Measurements from ENCODE around the gene TTBK1.

TTBK1 gene

GRCh38 chr6:43273707-43274106, 30.4 kb downstream of the TTBK1 start:
- DNase-seq (ENCODE audit: low read depth) = no peak

DNA sequence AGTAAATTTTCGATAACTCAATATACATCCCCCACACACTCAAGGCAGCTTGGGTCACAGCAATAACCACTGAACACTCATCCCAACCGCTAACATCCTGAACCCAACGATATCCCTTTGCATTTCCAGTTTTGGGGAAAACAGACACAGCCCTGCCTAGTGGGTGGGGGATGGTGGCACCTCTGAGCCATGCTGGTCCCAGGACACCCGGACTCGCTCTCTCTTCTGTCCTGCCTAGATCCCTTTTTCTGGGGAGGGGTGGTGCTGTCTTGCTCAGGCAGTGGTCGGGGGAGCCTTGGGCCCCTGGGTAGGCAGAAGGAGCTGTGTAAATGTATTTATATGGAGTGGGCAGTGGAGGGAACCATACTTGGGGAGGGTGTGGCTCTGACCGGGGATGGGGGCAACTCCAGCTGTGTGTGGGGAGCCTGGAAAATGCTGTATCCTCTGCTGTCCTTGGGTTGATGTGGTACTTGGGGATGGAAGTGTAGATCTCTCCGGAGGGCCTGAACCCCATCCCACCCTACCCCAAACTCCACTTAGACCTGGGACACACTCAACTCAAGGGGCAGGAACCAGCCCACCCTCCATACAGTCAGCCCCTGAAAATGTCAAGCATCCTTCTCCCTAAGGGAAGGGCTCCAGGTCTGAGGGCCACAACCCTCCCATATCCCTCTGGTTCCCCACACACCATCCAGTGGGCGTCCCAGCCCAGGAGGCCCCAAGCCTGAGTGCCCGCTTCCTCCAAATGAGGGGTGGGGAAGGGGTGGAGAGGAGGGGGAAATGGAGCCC, 31.0 kb downstream of the TTBK1 start:
- DNase-seq (ENCODE audit: low read depth) = no peak

- no peak for DNase-seq (ENCODE audit: low read depth)
Measured at GRCh38 chr6:43274916-43275597, 31.8 kb downstream of the TTBK1 start.

DNA sequence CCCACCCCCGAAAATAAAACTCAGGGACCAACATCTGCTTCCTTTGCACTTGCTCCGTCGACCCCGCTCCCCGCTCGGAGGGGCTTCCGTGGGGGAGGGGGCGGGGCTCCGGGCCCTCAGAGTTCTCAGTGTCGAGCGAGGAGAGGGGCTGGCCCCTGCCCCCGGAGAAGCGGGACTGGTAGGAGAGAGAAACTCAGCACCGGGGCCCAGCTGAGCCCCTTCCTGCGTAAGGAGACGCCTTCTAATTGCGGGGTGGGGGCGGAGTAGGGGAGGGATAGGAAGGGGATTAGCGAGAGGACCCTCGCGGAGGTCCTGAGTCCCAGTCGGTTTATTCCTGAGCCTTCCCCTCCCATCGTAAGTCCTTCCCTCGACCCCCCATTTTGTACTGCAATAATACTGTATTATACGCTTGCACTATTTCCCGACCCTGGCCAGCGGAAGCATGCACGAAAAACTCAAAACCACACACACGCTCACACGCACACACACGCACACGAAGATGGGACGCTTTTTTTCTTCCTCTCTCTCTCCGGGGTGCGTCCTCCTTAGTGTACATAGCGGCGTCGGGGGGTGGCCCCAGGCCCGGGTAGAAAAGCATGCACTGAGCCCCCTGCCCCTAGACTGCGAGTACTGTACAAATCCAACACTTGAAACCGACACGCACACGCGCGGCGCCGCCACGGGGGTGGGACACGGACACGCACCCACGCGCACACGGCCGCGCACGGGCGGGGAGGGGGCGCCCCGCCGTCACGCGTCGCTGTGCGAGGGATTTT, 32.7 kb downstream of the TTBK1 start:
- no peak for DNase-seq (ENCODE audit: low read depth)

DNA sequence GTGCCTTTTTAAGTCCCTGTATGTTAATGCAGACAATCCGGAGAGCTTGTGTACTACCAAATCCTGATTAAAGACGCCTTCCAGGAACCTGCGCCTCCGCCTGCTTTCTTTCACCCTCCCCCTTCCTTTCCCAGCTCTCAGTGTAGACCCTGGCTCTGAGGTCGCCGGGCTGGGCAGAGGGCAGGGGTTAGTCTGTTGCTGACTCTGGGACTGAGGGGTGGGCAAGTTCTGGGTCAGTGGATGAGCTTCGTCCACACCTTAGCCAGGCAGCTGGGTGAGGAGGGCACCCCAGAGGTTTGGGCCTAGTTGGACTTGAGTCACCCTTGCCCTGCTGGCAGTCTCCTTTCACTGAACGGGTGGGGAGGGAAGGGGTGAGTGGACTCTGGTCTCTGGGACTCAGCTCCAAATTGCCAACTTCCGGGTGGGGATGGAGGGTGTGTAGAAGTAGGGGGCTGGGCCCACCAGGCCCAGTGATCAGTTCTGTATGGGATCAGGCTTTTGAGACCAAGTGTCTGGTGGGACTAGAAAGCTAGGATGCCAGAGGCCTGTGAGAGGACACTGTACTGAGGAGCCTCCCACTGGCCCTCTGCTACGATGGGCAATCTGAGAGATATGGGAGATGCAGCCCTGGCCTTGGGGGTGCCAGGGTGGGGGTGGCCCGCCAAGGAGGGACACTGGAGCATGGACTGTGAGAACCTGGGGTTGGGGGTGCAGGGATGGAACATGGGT, 33.5 kb downstream of the TTBK1 start:
- DNase-seq (ENCODE audit: low read depth) = no peak

GRCh38 chr6:43277306-43277642, 34.0 kb downstream of the TTBK1 start:
- no peak for DNase-seq (ENCODE audit: low read depth)

DNA sequence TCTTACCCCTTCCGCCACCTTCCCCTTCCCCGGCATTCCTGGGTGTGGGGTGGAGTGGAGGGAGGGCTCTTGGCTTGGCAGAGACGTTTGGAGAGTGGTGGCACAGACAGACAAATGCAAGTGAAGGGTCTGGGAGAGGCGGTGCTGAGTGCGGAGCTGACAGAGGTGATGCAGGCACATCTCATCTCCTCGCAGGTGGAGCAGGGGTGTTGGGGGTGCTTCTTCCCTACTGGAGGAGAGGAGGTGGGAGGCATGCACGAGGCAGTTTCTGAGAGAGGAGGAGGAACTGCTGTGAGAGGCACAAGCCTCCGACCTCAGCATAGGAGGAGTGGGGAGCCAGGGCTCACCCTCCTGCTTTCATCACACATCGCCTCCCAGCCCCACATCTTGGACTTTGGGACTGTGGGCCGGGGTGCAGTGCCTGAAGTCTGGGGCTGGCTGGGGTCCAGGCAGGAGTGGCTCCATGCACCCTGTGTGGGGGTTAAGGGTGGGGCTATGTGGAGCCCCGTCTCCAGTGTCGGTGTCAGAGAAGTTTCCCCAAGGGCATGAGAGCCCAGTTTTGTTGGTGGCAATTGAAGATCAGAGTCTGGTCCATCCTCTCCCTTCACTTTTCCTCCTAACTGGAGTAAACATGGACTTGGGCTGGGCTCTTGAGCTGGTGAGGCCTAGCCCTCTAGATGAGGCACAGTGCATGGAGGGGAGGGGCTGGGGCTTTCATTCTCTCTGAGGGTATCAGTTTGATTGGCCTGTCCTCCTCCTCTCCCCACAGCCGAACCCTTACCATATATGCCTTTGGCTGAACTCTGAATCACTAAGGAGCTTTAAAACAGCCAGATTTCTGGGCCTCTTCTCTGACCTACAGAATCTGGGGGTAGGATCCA, 34.6 kb downstream of the TTBK1 start:
- DNase-seq (ENCODE audit: low read depth) = no peak

DNA sequence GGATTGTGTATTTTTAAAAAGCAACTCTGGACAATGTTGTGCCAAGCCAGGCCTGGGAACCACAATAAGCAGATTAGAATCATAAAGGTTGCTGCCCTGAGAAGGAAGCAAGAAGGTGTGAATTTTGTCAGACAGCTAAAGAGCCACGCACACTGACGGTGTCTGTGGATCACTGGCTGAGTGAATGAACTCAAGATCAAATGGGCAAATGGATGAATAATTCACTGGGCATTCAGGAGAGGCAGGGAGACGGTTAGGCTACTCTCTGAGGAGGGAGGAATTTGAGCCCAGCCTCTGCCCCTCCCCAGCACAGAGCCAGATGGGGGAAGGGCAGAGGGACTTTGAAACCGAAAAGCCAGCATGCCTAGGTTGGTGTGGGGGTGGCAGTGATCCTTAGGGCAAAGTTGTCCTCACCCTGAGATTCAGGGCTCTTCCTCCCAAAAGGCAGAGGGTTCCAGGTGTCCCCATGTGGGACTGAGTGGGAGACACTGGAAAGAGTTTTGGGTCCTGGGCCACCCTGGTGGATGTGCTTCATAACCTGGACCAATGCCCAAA, 35.3 kb downstream of the TTBK1 start:
- no peak for DNase-seq (ENCODE audit: low read depth)

DNA sequence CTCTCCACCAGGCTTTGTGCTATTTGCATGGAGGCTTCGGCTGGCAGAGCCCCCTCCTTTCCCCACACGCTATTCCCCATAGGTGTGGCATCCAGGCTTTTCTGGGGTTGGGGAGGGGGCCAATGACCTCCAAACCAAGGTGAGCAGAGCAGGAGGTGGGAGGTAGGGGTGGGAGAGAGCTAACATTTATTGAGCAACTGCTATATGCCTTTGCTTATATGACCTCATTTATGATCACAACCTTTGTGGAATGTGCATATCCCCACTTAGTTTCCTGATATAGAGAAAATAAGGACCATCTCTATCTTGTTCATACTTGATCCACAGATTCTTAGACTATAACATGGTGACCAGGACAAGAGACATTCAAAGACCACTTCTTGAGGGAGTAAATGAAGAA, 37.0 kb downstream of the TTBK1 start:
- no peak for DNase-seq (ENCODE audit: low read depth)

DNA sequence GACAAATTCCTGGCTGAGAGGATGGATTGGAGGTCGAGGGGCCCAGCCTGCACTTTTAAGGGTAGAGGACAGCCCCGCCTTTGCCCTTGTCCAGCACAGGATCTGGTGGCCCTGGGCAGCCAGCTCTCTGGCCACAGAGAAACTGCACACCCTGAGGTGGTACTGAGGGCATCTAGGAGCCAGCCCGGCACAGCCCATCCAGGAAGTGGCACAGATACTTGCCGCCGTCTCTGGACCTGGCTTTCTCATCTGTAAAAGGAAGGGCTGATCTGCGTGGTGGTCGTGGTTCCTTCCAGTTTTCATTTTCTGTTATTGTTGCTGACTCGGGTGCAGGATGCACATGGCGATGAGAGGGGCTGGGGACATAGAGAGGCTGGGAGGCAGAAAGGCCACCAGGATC, 38.8 kb downstream of the TTBK1 start:
- DNase-seq (ENCODE audit: low read depth) = no peak

DNA sequence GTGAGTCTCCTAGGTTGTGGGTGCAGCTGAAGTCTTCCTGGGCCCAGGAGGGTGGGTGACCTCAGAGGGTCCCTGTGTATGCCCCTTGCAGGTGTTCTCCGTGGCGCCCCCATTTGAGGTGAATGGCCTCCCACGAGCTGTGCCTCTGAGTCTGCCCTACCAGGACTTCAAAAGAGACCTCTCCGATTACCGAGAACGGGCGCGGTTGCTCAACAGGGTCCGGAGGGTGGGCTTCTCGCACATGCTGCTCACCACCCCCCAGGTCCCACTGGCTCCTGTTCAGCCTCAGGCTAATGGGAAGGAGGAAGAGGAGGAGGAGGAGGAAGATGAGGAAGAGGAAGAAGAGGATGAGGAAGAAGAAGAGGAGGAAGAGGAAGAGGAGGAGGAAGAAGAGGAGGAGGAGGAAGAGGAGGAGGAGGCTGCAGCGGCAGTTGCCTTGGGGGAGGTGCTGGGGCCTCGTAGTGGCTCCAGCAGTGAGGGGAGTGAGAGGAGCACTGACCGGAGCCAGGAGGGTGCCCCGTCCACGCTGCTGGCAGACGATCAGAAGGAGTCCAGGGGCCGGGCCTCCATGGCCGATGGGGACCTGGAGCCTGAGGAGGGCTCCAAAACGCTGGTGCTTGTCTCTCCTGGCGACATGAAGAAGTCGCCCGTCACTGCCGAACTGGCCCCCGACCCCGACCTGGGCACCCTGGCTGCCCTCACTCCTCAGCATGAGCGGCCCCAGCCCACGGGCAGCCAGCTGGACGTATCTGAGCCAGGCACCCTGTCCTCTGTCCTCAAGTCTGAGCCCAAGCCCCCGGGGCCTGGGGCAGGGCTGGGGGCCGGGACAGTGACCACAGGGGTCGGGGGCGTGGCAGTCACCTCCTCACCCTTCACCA, 39.6 kb downstream of the TTBK1 start:
- no peak for DNase-seq (ENCODE audit: low read depth)

- DNase-seq (ENCODE audit: low read depth) = no peak
Measured at GRCh38 chr6:43283514-43283901, 40.2 kb downstream of the TTBK1 start.

- no peak for DNase-seq (ENCODE audit: low read depth)
Measured at GRCh38 chr6:43283905-43284304, 40.6 kb downstream of the TTBK1 start.

- no peak for DNase-seq (ENCODE audit: low read depth)
Measured at GRCh38 chr6:43284991-43285781, 41.9 kb downstream of the TTBK1 start.

GRCh38 chr6:43285832-43286231, 42.6 kb downstream of the TTBK1 start:
- DNase-seq (ENCODE audit: low read depth) = no peak

- no peak for DNase-seq (ENCODE audit: low read depth)
Measured at GRCh38 chr6:43286456-43286979, 43.2 kb downstream of the TTBK1 start.

DNA sequence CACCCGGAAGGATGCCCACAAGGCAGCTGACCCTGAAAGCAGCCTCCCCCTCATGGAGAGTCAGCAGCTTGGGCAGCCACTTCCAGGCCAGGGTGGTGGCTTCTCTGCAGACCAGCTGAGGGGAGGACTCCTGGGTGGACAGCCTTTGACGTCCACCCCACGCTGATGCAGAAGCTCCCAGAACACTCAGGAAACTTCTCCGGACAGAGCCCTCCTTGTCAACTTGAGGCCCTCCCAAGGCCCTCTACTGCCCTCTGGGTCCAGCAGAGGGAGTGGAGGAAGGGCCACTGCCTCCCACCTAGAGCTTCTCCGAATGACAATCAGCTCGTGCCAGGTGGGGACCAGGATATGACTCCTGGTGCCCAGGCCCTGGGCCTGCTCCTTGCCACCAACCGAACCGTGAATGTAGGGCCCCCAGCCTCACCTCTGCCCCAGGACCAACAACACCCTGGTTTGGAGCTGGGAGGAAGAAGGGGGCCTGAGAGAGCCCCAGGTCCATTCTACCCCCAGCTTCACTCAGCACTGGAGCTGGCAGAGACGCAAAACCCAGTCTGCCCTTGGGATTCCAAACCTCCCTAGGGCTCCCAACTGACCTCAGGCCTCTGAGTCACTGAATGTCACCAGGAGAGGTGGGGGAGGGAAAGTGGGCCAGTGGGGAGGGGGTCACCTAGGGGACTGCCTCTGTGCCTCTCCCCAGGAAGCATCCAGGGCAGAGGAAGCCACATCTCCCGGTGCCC, 43.9 kb downstream of the TTBK1 start:
- no peak for DNase-seq (ENCODE audit: low read depth)

Data from stimulated activated CD8-positive, alpha-beta memory T cell treated with anti-CD3 and anti-CD28 coated beads, Interleukin-15, amount 100 ng/mL, for 1 hour (primary cell).